NT2/D1 (cell line): ENCODE measurements around the gene ULK4.
"Not testable (repeated sequence)": the region's sequence is repeated elsewhere in the genome, so short reads cannot be mapped to it uniquely, and the experiment has no call there.

Source experiments
- DNase-seq: peaks from one replicate; pipeline ENCODE4 v3.0.0-alpha.2; 2011; ENCODE audit warnings: low read depth, low spot score
- H3K27me3 ChIP-seq: 2 replicates; pipeline ENCODE4 v1.6.0; 2011; ENCODE audit warnings: mild to moderate bottlenecking; ENCODE audit not compliant: insufficient read length, insufficient read depth
- H3K36me3 ChIP-seq: 2 replicates; pipeline ENCODE4 v1.6.1; 2011; ENCODE audit warnings: mild to moderate bottlenecking, low read length, mixed read lengths; ENCODE audit not compliant: insufficient read depth, insufficient read length
- H3K4me1 ChIP-seq: 2 replicates; pipeline ENCODE4 v1.5.1; 2011; ENCODE audit not compliant: insufficient read depth, insufficient read length
- H3K4me3 ChIP-seq: 2 replicates; pipeline ENCODE4 v1.5.1; 2011; ENCODE audit warnings: low read depth; ENCODE audit not compliant: insufficient read length
- H3K9ac ChIP-seq: 2 replicates; pipeline ENCODE4 v1.6.0; 2011; ENCODE audit warnings: low read depth; ENCODE audit not compliant: insufficient read length
- H3K9me3 ChIP-seq: 2 replicates; pipeline ENCODE4 v1.5.1; 2011; ENCODE audit warnings: mild to moderate bottlenecking, low read length; ENCODE audit not compliant: insufficient read depth
- SUZ12 ChIP-seq: IDR thresholded peaks from 2 replicates; pipeline ENCODE4 v1.6.1; 2011; ENCODE audit not compliant: insufficient read length, insufficient read depth; ENCODE audit errors: extremely low read depth
- YY1 ChIP-seq: IDR thresholded peaks from 2 replicates; pipeline ENCODE4 v1.6.1; 2011; ENCODE audit not compliant: insufficient read length, insufficient read depth
- ZNF274 ChIP-seq: IDR thresholded peaks from 2 replicates; pipeline ENCODE4 v1.6.1; 2011; ENCODE audit warnings: mild to moderate bottlenecking, low read depth, low read length

The ULK4 gene

GRCh38 chr3:41882956-41883355 is 78.9 kb downstream of the ULK4 start:
- H3K4me3 ChIP-seq = no peak overlapping the region
- H3K9ac ChIP-seq = no peak overlapping the region
- H3K9me3 ChIP-seq = no peaks in the 10 kb centered on the region
- H3K27me3 ChIP-seq = no peaks in the 10 kb centered on the region
- DNase-seq = no peak
- no peaks in the 10 kb centered on the region for H3K36me3 ChIP-seq
- H3K4me1 ChIP-seq = no peaks in the 10 kb centered on the region
- TF ChIP-seq YY1 (no peak), SUZ12 (no peak), ZNF274 (no peak)

GRCh38 chr3:41881233-41881821 is 80.6 kb downstream of the ULK4 start:
- Histone ChIP-seq H3K36me3 (no peaks in the 10 kb centered on the region), H3K9ac (no peak overlapping the region), H3K4me3 (no peak overlapping the region), H3K27me3 (no peaks in the 10 kb centered on the region), H3K9me3 (no peaks in the 10 kb centered on the region), H3K4me1 (no peaks in the 10 kb centered on the region)
- no peak for DNase-seq
- no peak for TF ChIP-seq SUZ12
- no peak for TF ChIP-seq YY1
- no peak for TF ChIP-seq ZNF274

GRCh38 chr3:41880387-41880786 is 81.5 kb downstream of the ULK4 start:
- no peaks in the 10 kb centered on the region for H3K27me3 ChIP-seq
- no peaks in the 10 kb centered on the region for H3K9me3 ChIP-seq
- no peak for DNase-seq
- TF ChIP-seq SUZ12 = no peak
- TF ChIP-seq YY1 = no peak
- TF ChIP-seq ZNF274 = no peak
- H3K36me3 ChIP-seq = no peaks in the 10 kb centered on the region
- H3K4me3 ChIP-seq = no peak overlapping the region
- H3K4me1 ChIP-seq = no peaks in the 10 kb centered on the region
- H3K9ac ChIP-seq = no peak overlapping the region

GRCh38 chr3:41877741-41878140 is 84.2 kb downstream of the ULK4 start:
- not testable (repeated sequence) for DNase-seq, H3K36me3 ChIP-seq, H3K9me3 ChIP-seq, H3K4me1 ChIP-seq, H3K27me3 ChIP-seq, H3K4me3 ChIP-seq, H3K9ac ChIP-seq

DNA sequence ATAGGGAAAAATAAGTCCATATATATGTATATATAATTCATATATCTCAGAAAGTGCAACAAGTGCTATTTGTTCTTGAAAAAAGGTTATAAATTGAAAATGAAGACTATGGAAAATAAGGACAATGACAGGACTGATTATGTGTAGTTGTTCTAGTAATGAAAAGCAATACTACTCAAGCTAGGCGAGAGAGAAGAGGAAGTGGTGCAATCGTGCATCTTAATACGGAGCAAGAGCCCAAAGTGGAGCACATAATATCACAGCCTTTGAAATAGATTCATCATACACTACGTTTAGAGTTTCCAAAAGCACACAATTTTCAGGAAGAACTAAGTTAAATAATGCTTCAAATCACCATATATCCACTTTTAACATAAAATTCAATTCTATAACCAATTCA is 87.9 kb downstream of the ULK4 start:
- H3K9ac ChIP-seq = no peak overlapping the region
- DNase-seq = no peak
- H3K4me3 ChIP-seq = no peak overlapping the region
- no peaks in the 10 kb centered on the region for H3K4me1 ChIP-seq
- H3K36me3 ChIP-seq = no peaks in the 10 kb centered on the region
- no peaks in the 10 kb centered on the region for H3K9me3 ChIP-seq
- TF ChIP-seq YY1 (no peak), ZNF274 (no peak), SUZ12 (no peak)
- H3K27me3 ChIP-seq = no peaks in the 10 kb centered on the region

GRCh38 chr3:41872157-41872556 is 89.7 kb downstream of the ULK4 start:
- H3K36me3 ChIP-seq = no peaks in the 10 kb centered on the region
- H3K9ac ChIP-seq = no peak overlapping the region
- H3K27me3 ChIP-seq = no peaks in the 10 kb centered on the region
- H3K4me3 ChIP-seq = no peak overlapping the region
- H3K4me1 ChIP-seq = no peaks in the 10 kb centered on the region
- DNase-seq = no peak
- TF ChIP-seq YY1 = no peak
- TF ChIP-seq ZNF274 = no peak
- H3K9me3 ChIP-seq = no peaks in the 10 kb centered on the region

DNA sequence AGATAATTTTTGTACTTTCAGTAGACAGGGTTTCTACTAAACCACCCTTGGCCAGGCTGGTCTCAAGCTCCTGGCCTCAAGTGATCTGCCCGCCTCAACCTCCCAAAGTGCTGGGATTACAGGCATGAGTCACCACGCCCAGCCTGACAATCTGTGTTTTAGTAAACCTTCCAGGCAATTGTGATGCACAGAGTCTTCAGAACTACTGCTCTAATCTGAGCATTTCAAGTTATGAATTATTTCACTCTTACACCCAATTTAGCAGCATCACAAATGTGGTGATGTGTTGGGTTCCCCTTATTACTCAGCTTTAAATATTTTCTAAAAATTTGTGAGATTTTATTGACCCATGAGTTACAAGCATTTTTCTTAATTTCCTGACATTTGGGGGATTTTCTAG is 94.4 kb downstream of the ULK4 start:
- Histone ChIP-seq H3K27me3 (no peaks in the 10 kb centered on the region), H3K9me3 (no peaks in the 10 kb centered on the region), H3K9ac (no peak overlapping the region), H3K4me3 (no peak overlapping the region), H3K4me1 (no peaks in the 10 kb centered on the region), H3K36me3 (no peaks in the 10 kb centered on the region)
- DNase-seq = no peak
- TF ChIP-seq SUZ12 (no peak), YY1 (no peak), ZNF274 (no peak)

GRCh38 chr3:41866298-41866697 is 95.6 kb downstream of the ULK4 start:
- no peaks in the 10 kb centered on the region for H3K4me1 ChIP-seq

More at GRCh38 chr3:41866298-41866697, 95.6 kb downstream of the ULK4 start:
- H3K9ac ChIP-seq = no peak overlapping the region
- H3K4me3 ChIP-seq = no peak overlapping the region
- H3K9me3 ChIP-seq = no peaks in the 10 kb centered on the region
- H3K36me3 ChIP-seq = no peaks in the 10 kb centered on the region
- no peaks in the 10 kb centered on the region for H3K27me3 ChIP-seq
- TF ChIP-seq ZNF274 (no peak), SUZ12 (no peak), YY1 (no peak)
- DNase-seq = no peak
